ENCODE results near the gene TBC1D10B.

- TF ChIP-seq CTCF (IDR thresholded peaks at IDR 0.05) (no peak), POLR2A (IDR thresholded peaks at IDR 0.05) (no peak)
Measured at GRCh38 chr16:30365200-30365599, 5.1 kb downstream of the TBC1D10B start.

All from uterus (tissue), 2 donors.